Calu3 (cell line): ENCODE measurements around the gene SLC9A8. TPM values are rescaled to one million over a fixed set of nuclear protein-coding genes. Genes with fewer than 3 reads are reported as not detected.
"Not testable (repeated sequence)": the region's sequence is repeated elsewhere in the genome, so short reads cannot be mapped to it uniquely, and the experiment has no call there.

Source experiments
- BruUV-seq: library from RNA; stranded (reverse); fragments of 400-500 nt; replicated peaks from 2 replicates; lab custom pipeline; 2021; lab: Mats Ljungman, UMichigan
- CTCF ChIA-PET: fragments of 300-600 bp; sonication (Branson Sonifier 250); formaldehyde crosslinking; loops from one replicate; lab custom pipeline; 2022; ENCODE audit warnings: antibody characterized with exemption; lab: Charles Lee
- DNase-seq: peaks from one replicate; pipeline ENCODE4 v3.0.0; 2022
- H3K27ac Mint-ChIP-seq: one replicate; pipeline ENCODE4 v1.8.0; 2022; ENCODE audit warnings: mixed read lengths; ENCODE audit not compliant: unreplicated experiment
- H3K27me3 Mint-ChIP-seq: one replicate; pipeline ENCODE4 v1.8.0; 2022; ENCODE audit warnings: mixed read lengths; ENCODE audit not compliant: unreplicated experiment
- H3K36me3 Mint-ChIP-seq: one replicate; pipeline ENCODE4 v1.8.0; 2022; ENCODE audit warnings: mild to moderate bottlenecking, moderate library complexity, mixed read lengths; ENCODE audit not compliant: insufficient read depth, unreplicated experiment
- H3K4me1 Mint-ChIP-seq: one replicate; pipeline ENCODE4 v1.8.0; 2022; ENCODE audit warnings: mild to moderate bottlenecking, low read depth, mixed read lengths; ENCODE audit not compliant: unreplicated experiment
- H3K4me3 Mint-ChIP-seq: one replicate; pipeline ENCODE4 v1.8.0; 2022; ENCODE audit warnings: mild to moderate bottlenecking, low read depth, moderate library complexity, mixed read lengths; ENCODE audit not compliant: unreplicated experiment
- H3K9me3 Mint-ChIP-seq: one replicate; pipeline ENCODE4 v1.8.0; 2022; ENCODE audit warnings: low read depth, mixed read lengths; ENCODE audit not compliant: unreplicated experiment
- intact Hi-C: fragments of 100-400 bp; cut with micrococcal nuclease; formaldehyde crosslinking; loops from one replicate; pipeline ENCODE4 v1.10.0; 2022; ENCODE audit not compliant: unreplicated experiment
- total RNA-seq: library from RNA; stranded (reverse); gene quantifications from 2 replicates; pipeline ENCODE4 v1.2.3, GENCODE V29; 2022
- TF ChIP-seq, protein P1 (sequence below): fragments of 200-600 bp; IDR thresholded peaks from one replicate; pipeline ENCODE4 v1.8.0; 2022; ENCODE audit warnings: antibody characterized with exemption; ENCODE audit not compliant: unreplicated experiment

The SLC9A8 gene
- total RNA-seq, 1 experiment from 2014 or later, result 30.0 TPM

DNA sequence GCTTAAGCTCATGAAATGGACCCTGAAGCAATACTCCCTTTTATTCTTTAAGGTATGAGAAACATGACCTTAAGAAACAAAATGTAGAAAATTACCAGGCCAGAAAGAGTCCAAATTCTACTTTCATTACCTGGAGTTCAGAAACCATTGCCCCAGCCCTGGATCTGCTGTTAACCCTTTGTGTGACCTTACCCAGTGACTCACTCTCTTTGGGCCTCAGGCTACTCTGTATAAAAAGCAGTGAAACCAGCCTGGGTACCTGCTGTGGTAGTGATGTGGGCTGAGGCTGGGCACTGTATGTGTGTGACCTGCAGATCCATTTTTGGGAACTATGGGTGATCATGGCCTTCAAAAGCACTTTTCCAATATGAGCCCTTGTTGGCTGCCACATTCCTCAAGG, 47.2 kb downstream of the SLC9A8 start:
- Mint-ChIP-seq H3K9me3 (no peaks in the 10 kb centered on the region), H3K27ac (no peak overlapping the region), H3K27me3 (no peaks in the 10 kb centered on the region), H3K4me3 (no peak overlapping the region), H3K36me3 (peaks cover 8% of the 10 kb centered on the region), H3K4me1 (no peaks in the 10 kb centered on the region)
- intact Hi-C loops, result no loop called here
- CTCF ChIA-PET, result interaction anchor here (0.6 kb wide), 1 partner anchor 140 kb away, joined by 3 read pairs; no protein-coding TSS in a partner anchor
- TF ChIP-seq, protein P1, sequence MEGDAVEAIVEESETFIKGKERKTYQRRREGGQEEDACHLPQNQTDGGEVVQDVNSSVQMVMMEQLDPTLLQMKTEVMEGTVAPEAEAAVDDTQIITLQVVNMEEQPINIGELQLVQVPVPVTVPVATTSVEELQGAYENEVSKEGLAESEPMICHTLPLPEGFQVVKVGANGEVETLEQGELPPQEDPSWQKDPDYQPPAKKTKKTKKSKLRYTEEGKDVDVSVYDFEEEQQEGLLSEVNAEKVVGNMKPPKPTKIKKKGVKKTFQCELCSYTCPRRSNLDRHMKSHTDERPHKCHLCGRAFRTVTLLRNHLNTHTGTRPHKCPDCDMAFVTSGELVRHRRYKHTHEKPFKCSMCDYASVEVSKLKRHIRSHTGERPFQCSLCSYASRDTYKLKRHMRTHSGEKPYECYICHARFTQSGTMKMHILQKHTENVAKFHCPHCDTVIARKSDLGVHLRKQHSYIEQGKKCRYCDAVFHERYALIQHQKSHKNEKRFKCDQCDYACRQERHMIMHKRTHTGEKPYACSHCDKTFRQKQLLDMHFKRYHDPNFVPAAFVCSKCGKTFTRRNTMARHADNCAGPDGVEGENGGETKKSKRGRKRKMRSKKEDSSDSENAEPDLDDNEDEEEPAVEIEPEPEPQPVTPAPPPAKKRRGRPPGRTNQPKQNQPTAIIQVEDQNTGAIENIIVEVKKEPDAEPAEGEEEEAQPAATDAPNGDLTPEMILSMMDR, result no peak
- peak; percentile 38 for DNase-seq
- BruUV-seq, result no TSS peak

DNA sequence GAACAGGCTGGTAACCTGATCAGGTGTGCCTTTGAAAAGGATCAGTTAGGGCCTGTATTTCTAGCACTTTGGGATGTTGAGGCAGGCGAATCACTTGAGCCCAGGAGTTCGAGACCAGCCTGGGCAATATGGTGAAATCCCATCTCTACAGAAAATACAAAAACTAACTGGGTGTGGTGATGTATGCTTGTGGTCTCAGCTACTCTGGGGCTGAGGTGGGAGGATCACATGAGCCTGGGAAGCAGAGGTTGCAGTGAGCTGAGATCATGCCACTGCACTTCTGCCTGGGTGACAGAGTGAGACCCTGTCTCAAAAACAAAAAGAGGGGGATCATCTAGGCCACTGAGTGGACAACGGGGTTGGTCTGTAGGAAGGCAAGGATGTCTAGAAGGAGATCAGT, 48.6 kb downstream of the SLC9A8 start:
- H3K27ac Mint-ChIP-seq, H3K27me3 Mint-ChIP-seq, BruUV-seq, H3K4me1 Mint-ChIP-seq, intact Hi-C loops, DNase-seq, CTCF ChIA-PET, H3K4me3 Mint-ChIP-seq, H3K36me3 Mint-ChIP-seq, H3K9me3 Mint-ChIP-seq: not testable (repeated sequence)

DNA sequence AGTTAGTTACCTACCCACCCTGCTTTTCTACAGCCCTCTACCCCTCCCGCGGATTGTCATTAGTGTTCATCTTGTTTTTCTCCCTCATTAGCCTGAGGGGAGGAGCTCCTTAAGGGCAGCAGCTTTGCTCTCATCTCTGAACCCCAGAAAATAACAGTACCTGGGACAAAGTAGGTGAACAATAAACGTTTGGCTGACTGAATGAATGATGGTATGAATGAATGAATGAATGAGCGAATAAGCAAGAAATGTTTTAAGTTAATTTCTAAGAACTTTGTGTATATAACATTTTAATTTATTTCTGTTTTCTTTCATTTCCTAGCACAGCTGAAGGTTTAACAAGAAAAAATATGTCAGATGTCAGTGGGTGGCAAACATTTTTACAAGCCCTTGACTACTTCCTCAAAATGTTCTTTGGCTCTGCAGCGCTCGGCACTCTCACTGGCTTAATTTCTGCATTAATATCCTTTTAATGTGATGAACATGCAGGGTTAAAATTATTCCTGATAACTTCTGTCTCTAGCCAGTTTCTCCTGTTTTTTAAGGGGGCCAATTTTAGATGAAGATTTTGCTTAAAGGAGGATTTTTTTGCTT, 50.1 kb downstream of the SLC9A8 start:
- no TSS peak for BruUV-seq
- CTCF ChIA-PET, result no interaction called here
- Mint-ChIP-seq H3K4me1 (no peaks in the 10 kb centered on the region), H3K4me3 (no peak overlapping the region), H3K36me3 (peaks cover 8% of the 10 kb centered on the region), H3K27ac (no peak overlapping the region), H3K27me3 (no peaks in the 10 kb centered on the region), H3K9me3 (no peaks in the 10 kb centered on the region)
- no peak for DNase-seq
- intact Hi-C loops, result no loop called here
- TF ChIP-seq, protein P1, result no peak

DNA sequence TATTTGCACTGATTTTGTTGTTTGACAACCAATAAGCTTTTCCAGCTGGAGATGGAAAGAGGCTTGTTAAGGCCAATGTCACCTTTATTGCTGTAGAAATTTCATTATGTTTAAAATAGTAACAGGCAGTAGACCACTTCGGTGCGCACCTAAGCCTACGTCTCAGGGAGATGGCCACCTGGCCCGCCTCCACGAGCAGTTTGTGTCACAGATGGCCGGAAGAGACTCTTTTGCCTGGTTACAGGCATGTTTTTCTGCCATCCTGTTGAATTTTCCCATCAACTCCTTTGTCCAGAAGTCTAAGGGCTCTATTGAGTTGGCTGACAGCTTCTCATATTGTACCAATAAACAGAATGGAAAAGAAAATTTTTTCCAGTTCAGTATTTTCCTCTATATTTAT, 51.0 kb downstream of the SLC9A8 start:
- TF ChIP-seq, protein P1, result no peak
- CTCF ChIA-PET, result no interaction called here
- intact Hi-C loops, result no loop called here
- Mint-ChIP-seq H3K36me3 (peaks cover 8% of the 10 kb centered on the region), H3K27ac (no peak overlapping the region), H3K9me3 (no peaks in the 10 kb centered on the region), H3K4me1 (no peaks in the 10 kb centered on the region), H3K4me3 (no peak overlapping the region), H3K27me3 (no peaks in the 10 kb centered on the region)
- BruUV-seq, result no TSS peak
- DNase-seq, result no peak

DNA sequence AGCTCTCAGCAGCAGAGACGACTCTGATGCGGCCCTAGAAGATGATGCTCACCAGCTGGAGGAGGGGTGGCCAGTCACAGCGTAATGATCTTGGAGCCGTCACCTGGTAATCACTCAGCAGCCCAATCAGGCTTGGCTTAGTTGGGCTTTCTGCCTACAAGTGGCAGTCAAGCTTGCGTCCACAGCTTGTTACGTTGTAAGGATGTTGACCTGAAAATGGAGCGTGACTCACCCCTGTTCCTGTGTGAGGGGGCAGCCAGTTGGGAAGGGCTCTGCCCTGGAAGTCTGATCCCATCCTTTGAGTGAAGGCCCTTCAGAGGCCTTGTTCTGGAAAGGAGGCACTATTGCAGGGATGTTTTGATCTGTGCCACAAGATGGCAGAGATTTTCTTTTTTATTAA, 52.9 kb downstream of the SLC9A8 start:
- Mint-ChIP-seq H3K9me3 (no peaks in the 10 kb centered on the region), H3K36me3 (peaks cover 7% of the 10 kb centered on the region), H3K4me3 (no peak overlapping the region), H3K4me1 (no peaks in the 10 kb centered on the region), H3K27me3 (no peaks in the 10 kb centered on the region), H3K27ac (no peak overlapping the region)
- no TSS peak for BruUV-seq
- DNase-seq, result no peak
- TF ChIP-seq, protein P1, result no peak
- intact Hi-C loops, result no loop called here
- CTCF ChIA-PET, result no interaction called here
